ENCODE data around the gene ASCL2.

Gene ASCL2

DNA sequence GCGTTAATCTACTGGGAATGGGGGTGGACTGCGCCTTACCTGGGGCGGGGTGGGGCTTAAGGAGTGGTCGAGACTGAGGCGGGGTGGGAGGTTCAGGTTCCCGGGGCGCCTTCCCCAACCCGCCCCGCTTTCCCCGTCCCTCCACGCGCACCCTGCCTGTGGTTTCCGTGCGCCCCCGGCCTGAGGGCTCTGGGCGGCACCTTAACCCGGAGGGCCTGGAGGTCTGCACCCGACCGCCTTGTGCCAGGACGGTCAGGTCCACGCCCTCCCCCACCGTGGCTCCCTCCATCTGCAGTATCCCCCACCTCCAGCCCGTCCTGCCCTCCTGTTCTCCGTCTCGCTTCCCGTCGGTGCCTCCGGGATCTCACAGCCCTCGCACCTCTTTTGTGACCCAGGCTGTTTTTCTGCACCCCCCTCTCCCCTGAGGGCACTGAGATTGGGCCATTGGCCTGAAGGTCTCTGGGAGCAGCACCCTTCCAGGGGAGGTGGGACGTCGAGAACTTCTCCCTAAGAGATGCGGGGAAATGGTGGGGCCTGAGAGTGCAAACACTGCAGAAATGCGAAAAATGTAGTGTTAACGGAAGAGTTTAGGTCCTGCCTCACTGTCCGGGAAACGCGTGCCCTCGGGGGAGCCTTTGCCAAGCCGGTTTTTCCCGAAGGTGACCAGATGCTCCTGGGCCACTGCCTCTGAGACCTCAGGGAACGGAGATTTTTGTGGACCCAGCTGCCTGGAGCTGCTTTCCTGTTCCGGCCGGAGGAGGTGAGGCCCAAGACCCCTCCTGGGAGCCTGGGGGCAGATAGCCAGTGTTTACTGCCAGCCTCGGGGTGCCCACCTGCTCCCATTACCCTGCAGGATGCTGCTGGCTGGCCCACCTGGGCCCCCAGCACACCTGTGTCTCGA, 1.2 kb upstream of the ASCL2 start:
- no peak for DNase-seq

DNA sequence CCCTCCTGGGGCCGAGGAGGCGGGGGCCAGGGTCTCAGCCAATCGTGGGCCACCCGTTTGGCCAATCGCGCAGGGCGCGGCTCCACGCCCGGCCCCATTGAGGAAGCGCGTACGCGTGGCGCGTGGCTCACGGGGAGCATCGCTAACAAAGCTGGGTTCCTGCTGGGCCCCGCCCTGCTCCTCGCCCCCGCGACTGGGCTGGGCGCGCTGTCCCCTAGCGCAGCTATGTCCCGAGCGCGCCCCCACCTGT, 614 bp upstream of the ASCL2 start:
- DNase-seq: peak; percentile 22

DNA sequence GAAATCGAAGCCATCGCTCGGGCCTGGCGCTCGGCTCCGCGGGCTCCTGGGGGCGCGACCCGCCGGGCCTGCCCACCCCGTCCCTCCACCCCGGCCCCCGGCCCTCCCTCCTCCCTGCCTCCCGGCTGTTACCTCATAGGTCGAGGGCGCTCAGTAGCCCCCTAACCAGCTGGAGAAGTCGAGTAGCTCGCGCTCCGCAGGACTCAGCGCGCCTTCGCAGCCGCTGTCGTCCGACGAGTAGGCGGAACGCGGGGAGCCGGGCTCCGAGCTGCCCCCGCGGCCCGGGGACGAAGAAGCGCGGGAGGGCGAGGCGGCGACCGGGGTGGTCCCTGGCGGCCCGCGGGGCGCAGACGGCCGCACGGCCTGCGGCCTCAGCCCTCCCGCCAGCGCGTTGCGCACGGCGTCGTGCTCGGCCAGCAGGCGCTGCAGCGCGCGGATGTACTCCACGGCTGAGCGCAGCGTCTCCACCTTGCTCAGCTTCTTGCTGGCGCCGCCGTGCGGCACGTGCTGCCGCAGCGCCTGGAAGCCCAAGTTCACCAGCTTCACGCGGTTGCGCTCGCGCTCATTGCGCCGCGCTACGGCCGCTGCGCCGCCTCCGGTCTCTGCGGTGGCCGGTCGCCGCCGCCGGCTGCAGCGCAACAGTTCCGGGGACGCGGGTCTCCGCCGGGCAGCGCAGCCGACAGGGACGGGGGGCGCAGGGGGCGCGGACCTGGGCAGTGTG, 627 bp downstream of the ASCL2 start:
- DNase-seq: peak; percentile 69

DNA sequence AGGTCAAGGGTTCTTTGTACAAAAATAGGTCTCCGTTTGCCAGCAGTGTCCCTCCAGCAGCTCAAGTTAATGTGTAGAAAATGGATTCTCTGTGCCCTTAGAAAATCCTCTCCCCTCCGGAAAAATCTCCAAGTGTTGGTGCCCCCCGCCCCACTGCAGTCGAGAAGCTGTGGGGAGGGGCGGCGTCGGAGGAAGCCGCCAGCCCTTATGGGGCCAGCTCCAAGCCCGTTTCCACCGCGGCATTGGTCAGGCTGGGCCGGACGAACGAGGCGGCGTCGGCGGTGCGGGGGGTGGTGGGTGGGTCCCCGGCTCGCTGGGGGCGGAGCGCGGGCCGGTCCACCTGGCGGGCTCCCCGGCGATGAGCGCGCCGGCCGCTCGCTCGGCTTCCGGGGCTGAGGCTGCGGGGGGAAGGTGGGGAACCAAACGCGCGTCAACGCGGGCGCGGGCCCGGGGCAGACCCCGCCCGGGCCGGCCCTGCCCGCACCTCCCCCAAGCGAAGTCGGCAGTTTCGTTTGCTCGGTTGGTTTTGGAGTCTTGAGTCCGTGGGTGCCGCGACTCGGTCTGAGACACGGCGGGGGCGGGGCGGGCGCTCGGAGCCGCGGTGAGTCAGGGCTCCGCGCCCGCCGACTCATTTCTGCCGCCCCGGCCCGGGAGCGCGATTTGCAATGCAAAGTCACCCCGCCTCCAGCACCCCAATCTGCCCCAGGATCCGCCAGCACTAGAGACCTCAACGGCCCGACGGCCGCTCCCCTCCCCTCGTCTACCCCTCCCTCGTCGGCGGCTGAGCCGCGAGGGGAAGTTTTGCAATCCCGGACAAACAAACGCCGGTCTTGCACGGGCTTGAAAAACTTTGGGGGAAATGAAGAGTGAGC, 1.4 kb downstream of the ASCL2 start:
- peak; percentile 77 for DNase-seq

DNA sequence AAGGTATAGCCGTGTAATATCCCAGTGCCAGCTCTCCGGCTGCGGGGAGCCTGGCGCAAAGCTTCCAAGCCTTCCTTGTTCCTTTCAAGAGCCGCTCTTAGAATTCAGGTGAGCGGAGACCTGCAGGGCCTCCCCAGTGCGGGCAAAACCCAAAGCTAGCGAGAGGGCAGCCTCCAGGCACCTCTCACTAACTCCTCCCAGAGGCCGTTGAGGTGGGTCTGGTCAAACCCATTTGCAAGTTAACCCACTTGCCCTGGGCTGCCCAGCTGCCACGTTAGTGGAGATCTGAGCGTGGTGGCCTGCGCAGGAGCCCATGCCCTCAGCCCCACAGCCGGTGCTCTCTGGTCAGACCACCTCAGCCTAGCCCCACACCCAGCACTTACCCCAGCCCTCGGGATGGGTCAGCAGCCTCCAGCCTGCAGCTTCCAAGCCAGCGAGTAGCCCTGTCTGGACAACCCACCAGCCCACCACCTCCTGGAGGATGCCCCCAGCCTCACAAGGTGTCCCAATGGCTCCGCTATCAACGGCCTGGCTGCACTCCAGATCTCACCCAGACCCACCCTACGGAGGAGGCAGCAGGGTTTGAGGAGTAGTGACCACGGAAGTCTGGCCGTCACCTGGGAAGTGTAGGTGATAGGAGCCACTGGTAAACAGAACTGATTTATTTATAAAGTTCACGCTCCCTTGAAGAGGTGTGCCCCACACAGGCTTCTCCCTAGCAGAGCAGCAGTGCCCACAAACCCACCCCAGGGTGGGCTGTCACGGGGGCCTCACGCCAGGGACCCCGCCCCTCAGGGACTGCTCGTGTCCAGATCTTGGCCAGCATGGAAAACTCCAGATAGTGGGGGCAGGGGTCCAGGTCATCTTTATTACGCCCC, 2.3 kb downstream of the ASCL2 start:
- no peak for DNase-seq

DNA sequence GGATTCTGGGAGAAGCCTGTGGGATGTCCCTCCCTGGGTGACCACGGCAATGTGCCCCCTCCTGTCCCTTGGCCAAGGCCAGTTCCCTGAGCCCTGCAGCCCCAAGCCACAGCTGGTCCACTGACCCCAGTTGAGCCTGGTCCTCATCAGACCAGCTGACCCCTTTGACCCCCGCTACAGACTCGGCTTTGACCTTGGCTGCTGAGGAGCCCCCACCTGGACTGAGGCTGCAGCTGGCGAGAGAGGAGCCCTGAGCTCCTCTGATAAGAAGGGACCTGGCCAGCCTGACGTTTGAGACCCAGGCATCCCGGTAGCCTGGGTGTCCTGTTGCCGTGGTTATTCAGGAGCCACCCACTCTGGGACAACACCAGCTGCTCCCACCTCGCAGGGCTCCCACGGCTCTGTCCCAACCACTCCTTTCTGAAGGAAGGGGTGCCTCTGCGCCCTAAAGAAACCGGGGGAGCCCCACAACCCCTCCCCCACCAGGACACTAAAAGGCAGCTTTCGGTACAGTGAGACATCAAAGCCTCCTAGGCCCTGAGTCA, 3.0 kb downstream of the ASCL2 start:
- no peak for DNase-seq

DNA sequence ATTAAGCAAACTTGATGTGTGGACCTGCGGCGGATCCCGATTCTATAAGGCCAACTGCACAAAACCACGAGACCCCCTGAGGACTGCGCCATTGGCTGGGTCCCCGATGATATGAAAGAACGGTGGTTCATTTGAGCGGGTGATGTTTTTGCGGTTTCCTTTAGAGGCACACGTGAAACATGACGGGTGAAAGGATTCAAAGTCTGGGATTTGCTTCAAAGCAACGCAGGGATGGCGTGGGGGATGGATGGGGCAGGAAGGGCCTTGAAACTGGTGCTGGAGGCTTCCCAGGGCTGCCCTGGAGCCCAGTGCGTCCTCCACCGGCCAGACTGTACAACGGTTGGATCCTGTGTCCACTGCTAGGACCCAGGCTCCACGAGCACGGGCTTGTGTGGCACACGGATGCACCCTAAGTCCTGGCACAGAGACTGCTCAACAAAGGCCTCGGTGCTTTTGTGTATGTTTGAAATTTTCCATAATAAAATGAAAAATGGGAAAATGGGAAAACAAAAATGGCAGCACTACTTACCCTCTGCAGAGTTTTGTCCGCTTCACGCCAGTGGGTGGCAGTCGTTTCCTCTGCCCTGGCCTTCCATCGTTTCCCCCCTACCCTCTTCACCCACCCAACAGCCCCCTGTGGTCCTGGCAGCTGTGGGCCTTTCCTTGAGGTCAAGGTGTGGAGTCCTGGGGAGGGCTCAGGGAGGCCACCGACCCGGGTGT, 3.6 kb downstream of the ASCL2 start:
- no peak for DNase-seq

DNA sequence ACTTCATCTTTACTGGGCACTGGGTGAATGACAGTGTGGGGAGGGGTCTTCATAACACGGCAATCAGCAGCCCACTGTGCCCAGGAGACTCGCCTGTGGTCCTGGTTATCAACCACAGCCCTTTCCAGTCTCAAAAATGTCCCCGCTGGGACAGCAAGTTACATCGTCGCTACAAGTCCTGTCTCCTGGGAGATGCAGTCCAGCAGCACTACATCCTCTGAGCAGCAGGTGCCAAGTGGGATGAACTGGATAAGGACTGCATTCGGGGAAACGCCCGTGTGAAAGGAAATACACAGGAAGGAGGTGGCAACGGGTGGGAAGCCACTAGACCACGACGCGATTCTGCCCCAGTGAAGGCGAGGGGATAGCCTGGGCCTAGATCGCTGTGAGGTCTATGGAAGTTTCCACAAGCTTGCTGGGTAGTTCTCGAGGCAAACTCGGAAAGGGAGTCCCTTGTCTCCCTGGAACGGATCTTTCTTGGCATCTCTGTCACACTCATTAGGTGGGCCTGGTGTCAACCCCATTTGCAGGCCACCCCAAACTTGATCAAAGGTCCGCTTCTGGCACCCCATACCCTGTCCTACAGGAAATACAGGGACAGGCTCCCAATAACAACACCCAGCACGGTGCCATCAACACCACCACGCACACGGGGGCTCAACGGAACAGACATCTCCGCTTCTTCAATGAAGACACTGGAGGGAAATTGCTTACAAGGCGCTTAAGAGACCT, 4.4 kb downstream of the ASCL2 start:
- no peak for DNase-seq

DNA sequence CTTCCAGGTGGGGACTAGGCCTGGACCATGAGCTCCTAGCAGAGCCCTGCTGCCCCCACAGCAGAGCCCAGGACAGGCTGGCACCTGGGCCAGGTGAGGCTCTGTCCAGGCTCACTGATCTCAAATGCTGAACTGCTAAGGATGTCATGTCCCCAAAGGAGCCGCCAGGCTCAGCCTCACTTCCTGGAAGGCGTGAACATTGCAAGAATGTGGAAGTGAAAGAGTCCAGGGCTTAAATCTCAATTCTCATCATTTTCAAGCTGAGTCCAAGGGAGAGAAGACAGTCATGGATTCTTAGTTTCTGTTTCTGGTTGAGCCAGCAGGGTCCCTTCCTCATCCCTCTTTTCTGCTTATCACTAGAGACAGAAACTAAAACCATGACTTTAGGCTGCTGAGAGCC, 5.0 kb downstream of the ASCL2 start:
- DNase-seq: peak; percentile 98

DNA sequence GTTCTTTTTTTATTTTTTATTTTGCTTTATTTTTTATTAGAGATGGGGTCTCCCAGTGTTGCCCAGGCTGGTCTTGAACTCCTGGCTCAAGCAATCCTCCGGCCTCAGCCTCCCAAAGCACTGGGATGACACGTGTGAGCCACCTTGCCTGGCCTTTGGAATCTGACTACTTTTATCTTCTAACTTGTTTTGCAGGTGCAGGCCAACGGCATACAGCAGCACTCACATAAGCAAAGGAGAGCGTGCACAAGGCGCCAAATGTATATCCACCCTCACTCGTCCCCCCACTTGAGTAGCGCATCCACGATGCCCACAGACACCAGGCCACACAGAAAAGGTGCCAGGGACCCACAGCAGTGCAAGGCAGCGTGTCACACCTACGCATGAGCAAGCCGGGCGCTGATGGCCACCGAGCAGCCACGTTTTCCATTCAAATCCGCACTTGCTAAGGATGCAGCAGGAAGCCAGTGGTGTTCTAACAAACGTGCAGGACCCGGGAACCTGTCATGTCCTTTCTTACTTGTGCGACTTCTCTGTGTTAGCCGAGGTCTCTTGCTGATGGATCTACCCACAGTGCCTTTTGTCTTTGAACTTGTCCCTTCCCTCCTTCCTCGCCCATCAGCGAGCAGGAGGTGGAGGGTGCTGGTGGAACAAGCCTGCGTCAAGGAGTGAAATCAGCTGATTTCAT, 5.9 kb downstream of the ASCL2 start:
- DNase-seq: no peak

DNA sequence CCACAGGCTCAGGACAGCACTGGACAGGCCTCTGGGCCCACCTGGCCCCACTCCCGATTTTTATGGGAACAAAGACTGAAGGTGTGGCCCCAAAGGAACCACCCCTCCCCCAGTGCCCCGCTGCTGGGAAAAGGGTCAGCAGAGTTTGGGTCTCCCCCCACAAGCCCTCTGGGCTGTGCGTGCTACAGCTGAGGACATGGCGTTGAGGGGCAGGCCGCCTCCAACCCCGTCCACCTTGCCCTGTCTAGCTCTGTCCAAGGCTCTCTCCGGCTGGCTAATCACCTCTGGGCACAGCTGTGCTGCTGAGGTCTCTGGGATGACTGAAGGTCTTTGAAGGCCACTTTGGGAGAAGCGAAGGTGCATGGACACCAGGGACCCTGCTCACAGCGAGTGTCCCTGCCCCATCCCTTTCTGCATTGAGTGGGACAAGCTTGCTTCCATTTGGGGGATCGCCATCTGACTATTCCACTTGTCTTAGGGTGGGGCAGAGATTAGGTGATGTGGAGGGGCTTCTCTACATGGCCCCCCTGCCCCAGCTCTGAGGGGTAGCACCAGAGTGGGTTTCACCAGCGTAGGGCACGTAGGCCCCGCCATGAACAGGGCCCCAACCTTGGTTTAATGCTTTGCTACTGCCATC, 6.5 kb downstream of the ASCL2 start:
- DNase-seq: no peak

DNA sequence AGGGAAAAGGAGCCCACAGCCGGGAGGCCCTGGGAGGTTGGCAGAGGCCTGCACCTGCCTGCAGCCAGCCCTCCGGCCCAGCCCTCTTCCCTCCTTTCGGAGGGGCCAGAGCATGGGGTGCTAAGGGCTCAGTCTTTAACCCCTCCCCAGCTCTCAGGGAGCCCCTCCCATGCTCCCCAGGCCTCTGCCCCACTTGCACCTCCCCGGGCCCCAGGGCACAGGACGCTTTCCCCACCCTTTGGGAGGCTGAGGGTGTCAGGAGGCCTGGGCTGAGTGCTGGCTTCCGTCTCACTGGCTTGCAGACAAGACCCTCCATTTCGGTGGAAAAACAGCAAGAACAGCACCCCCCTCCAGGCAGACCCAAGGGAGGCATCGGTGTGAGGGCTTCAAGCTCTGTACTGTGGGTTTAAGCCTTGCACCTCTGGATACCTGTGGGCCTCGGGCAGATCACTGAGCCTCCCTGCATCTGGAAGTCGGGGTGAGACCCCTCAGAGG, 7.3 kb downstream of the ASCL2 start:
- no peak for DNase-seq

DNA sequence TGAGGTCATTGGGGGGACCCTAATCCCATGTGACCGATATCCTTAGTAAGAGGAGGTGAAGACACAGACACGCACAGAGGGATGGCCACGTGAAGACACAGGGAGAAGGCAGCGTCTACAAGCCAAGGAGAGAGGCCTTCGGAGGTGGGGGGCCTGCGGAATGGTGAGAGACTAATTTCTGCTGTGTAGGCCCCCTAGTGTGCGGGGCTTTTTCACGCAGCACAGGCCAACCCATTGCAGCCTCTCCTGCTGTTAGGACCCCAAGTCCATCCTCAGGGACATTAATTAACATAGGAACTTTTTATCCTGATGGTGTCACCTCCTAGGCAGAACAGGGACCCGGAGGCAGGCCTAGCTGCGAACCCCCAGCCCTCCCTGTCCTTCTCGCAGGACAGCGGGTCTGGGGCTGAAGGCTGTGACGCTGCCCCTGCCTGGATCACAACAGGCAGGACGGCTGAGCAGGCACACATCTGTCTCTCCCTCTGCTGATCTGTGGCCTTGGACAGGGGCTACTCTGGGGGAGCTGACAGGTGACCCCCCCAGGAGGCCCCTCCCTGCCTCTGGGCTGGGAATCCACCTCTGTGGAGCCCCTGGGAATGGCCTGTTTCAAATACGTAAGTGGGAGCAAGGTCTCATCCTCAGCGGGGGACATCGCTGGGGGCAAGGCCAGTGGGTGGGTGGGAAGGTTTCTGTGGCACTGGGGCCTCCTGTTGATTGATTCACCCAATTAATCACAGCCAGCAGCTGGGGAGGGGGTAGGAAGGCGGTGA, 7.9 kb downstream of the ASCL2 start:
- DNase-seq: no peak

DNA sequence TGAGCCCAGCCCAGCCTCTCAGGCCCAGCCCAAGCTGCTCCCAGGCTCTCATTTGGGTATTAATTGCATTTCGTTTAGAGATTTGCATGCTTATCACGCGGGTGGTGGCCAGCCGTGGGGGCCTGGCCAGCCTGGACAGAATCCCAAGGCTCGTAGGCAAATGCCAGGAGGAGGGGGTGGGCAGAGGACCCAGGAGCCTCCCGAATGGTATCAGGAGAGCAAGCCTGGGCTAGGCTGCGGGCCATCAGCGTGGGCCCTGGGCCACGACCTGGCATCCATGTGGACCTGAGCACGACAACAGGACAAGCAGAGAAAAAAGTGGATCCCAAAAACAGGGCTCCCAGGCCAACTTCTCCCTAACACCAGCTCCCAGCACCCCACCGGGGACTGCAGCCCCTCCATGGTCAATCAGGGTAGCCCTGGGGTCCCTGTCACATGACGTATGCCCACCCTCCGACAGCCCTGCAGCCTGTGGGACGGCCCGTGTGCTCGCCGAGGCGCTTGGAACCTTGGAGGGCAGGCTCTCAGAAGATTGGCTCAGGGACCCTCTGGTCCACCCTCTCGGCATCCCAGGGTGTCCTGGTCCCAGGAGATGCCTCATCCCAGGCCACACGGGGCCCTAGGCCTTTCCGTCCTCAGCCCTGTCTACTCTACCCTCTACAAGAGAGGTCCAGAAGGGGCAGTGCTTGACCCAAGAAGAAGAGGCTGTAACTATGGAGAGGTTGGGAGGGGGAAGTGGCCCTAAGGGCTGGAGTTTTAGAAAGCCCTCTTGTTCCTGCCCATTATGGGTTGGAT, 8.8 kb downstream of the ASCL2 start:
- DNase-seq: no peak

DNA sequence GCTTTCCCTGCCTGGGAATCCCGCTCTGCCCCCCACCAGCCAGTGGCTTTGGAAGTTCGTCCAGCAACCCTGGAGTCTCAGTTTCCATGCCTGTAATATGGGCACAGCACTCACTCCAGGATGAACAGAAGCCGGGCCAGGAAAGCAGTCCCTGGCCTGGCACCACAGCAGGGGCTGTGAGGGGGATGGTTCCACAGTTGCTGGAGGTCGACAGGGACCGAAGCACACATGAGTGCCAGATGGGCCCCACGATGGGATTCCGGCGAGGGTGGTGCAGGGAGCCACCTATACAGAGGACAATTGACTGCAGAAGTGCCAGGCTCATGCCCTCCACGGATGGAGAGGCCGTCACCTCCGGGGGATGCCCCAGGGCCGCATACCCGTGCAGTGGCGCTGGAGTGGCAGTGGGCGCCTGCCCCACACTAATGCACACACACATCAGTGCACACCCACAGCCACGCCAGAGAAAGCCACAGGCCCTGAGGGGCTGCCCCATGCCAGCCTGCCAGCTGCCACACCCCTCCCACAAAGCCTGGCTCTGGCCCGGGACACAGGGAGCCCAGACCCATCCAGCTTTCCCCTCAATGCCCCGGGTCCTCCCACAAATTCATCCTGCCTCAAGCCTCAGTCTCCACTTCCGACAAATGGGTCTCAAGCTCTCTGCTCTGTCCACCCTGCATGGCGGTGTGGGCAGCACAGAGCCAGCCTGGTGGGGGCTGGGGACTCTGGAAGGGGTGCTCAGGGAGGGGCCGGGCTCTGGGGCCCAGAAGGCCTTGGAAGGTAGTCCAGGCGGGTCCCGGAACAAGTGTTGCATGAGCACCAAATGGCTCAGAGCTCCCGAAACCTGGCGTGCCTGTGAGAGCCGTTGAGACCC, 9.7 kb downstream of the ASCL2 start:
- DNase-seq: no peak

DNA sequence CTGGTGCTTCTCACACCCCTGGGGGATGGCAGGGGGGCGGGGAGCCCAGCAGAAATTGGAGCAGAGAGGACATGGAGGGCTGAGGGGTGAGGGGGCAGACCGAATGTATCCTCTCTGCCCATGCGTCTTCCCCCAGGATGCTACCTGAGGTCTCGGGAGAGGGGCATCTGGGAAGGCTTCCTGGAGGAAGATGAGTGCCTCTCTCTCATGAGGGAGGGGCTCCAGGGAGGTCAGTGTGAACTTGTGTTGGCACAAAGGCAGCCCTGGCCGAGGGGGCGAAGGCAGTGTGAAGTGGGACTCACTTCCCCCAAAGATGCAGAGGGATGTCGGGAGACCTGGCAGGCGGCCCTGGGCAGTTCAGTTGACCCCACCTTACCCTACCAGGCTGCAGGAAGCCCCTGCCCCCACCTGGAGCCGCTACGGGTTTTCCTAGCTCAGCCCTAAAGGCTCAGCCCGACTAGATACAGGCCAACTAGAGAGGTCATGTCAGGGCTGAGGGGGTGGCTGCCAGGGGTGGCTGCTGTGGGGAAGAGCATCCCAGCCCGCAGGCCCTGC, 10.4 kb downstream of the ASCL2 start:
- DNase-seq: no peak

DNA sequence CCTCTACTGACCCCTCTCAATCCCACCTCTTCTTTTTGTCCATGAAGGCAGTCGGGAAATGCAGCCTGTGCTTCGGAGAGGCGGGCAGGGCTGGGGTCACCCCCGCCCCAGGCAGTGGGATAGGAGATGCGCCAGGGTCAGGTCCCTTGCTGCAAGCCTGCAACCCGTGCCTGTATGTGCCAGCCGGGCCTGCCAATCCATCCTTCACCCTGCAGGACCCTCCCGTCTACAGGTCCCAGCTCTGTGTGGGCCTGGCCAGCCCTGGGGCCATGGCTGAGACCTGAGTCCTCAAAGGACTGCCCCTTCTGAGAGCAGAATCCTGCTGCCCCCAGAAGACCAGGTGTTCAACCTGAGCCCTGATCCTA, 10.9 kb downstream of the ASCL2 start:
- DNase-seq: no peak
